Neuron (in vitro differentiated cells): Measurements from ENCODE around the gene MYL5.

Experiments used
- H2AFZ ChIP-seq: one replicate; pipeline ENCODE4 v1.6.1; 2013; ENCODE audit warnings: low read depth, mild to moderate bottlenecking, inconsistent platforms, low read length, moderate library complexity
- H3K27me3 ChIP-seq: one replicate; pipeline ENCODE4 v1.6.1; 2013; ENCODE audit warnings: low read length; ENCODE audit not compliant: insufficient read depth
- H3K36me3 ChIP-seq: one replicate; pipeline ENCODE4 v1.6.1; 2013; ENCODE audit warnings: low read length; ENCODE audit not compliant: insufficient read depth
- H3K4me1 ChIP-seq: one replicate; pipeline ENCODE4 v1.6.1; 2013; ENCODE audit warnings: low read length; ENCODE audit not compliant: insufficient read depth
- H3K4me3 ChIP-seq: 2 replicates; pipeline ENCODE4 v1.5.1; 2013; ENCODE audit warnings: mild to moderate bottlenecking, low read length, moderate library complexity
- H3K9me3 ChIP-seq: one replicate; pipeline ENCODE4 v1.6.1; 2013; ENCODE audit warnings: low read length

The MYL5 gene

GRCh38 chr4:677431-678293 is 3.3 kb downstream of the MYL5 start:
- Histone ChIP-seq H2AFZ (no peak overlapping the region), H3K9me3 (no peaks in the 10 kb centered on the region), H3K36me3 (no peaks in the 10 kb centered on the region), H3K27me3 (no peaks in the 10 kb centered on the region), H3K4me3 (no peak overlapping the region), H3K4me1 (peaks cover 10% of the 10 kb centered on the region)

- no peak overlapping the region for H2AFZ ChIP-seq
- peaks cover 5% of the 10 kb centered on the region for H3K4me1 ChIP-seq
- no peaks in the 10 kb centered on the region for H3K27me3 ChIP-seq
- H3K4me3 ChIP-seq, result no peak overlapping the region
- H3K9me3 ChIP-seq, result no peaks in the 10 kb centered on the region
- H3K36me3 ChIP-seq, result no peaks in the 10 kb centered on the region
Observed at GRCh38 chr4:678331-679103, 4.2 kb downstream of the MYL5 start.

DNA sequence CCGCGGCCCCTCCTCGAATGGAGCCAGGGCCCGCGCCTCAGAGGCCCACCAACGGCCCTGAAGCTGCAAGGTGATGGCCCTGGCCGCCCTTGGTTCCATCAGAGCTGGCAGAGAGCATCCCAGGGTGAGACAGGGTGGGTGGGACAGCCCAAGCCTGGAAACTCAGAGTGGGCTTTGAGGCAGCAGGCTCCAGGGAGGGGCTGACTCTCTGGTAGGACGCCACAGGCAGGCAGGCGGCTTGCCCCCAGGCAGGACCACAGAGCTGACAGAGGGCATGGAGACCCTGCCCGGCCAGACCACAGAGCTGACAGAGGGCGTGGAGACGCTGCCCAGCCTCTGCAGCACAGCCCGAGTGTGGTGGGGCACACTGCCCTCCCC is 4.8 kb downstream of the MYL5 start:
- H3K36me3 ChIP-seq, result no peaks in the 10 kb centered on the region

GRCh38 chr4:679629-680028 is 5.3 kb downstream of the MYL5 start:
- Histone ChIP-seq H3K36me3 (no peaks in the 10 kb centered on the region), H3K4me3 (no peak overlapping the region), H3K9me3 (no peaks in the 10 kb centered on the region), H3K4me1 (peaks cover 8% of the 10 kb centered on the region), H3K27me3 (no peaks in the 10 kb centered on the region), H2AFZ (no peak overlapping the region)

More for the DNA sequence above, 4.8 kb downstream of the MYL5 start:
- H3K9me3 ChIP-seq, result no peaks in the 10 kb centered on the region
- peaks cover 8% of the 10 kb centered on the region for H3K4me1 ChIP-seq
- no peak overlapping the region for H3K4me3 ChIP-seq
- H2AFZ ChIP-seq, result no peak overlapping the region
- no peaks in the 10 kb centered on the region for H3K27me3 ChIP-seq

DNA sequence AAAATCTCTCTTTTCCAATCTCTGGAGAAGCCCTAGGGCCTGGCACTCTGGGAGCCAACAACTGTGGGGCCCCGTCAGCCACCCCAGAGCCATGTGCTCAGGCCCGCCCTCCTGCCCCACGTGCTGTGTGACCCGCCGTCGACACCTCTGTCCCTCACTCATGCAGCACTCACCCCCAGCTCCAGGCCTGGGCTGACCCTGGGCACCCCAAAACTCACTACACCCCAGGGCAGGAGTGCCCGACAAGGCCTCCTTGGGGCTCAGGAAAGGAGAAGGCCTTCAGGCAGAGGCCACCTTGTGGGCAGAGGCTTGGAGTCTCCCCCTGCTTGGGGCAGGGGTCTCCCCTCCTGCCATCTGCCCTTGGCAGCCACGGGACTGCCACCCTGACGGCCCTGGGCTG is 5.7 kb downstream of the MYL5 start:
- H3K4me1 ChIP-seq, result peaks cover 7% of the 10 kb centered on the region
- H3K27me3 ChIP-seq, result no peaks in the 10 kb centered on the region
- no peaks in the 10 kb centered on the region for H3K9me3 ChIP-seq
- H2AFZ ChIP-seq, result no peak overlapping the region
- no peak overlapping the region for H3K4me3 ChIP-seq
- H3K36me3 ChIP-seq, result no peaks in the 10 kb centered on the region

DNA sequence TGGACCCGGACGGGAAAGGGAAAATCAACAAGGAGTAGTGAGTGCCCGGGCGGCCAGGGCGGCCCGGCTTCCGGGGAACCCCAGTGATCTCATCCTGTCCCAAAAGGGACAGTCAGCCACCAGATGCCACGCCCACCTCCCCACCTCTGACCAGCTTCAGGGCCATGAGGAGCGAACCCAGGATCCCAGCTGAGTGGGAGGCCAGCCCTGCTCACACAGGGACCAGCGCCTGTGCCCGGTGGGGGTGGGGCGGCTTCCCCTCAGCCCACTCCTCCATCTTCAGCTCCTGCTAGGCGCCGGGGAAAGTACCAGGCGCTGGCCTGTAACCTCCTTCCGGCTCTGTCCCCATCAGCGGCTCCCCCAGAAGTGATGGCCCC is 6.2 kb downstream of the MYL5 start:
- H3K9me3 ChIP-seq, result no peaks in the 10 kb centered on the region
- H3K4me3 ChIP-seq, result peak overlapping the region; percentile 32
- H3K4me1 ChIP-seq, result peaks cover 4% of the 10 kb centered on the region
- no peaks in the 10 kb centered on the region for H3K36me3 ChIP-seq
- no peak overlapping the region for H2AFZ ChIP-seq
- no peaks in the 10 kb centered on the region for H3K27me3 ChIP-seq

- Histone ChIP-seq H3K4me1 (peaks cover 4% of the 10 kb centered on the region), H2AFZ (no peak overlapping the region), H3K4me3 (peak overlapping the region; percentile 32), H3K36me3 (no peaks in the 10 kb centered on the region), H3K9me3 (no peaks in the 10 kb centered on the region), H3K27me3 (no peaks in the 10 kb centered on the region)
Observed at GRCh38 chr4:680928-681645, 6.7 kb downstream of the MYL5 start.

GRCh38 chr4:681736-682451 is 7.6 kb downstream of the MYL5 start:
- Histone ChIP-seq H3K9me3 (no peaks in the 10 kb centered on the region), H2AFZ (no peak overlapping the region), H3K36me3 (no peaks in the 10 kb centered on the region), H3K4me1 (peaks cover 4% of the 10 kb centered on the region), H3K27me3 (no peaks in the 10 kb centered on the region), H3K4me3 (no peak overlapping the region)

DNA sequence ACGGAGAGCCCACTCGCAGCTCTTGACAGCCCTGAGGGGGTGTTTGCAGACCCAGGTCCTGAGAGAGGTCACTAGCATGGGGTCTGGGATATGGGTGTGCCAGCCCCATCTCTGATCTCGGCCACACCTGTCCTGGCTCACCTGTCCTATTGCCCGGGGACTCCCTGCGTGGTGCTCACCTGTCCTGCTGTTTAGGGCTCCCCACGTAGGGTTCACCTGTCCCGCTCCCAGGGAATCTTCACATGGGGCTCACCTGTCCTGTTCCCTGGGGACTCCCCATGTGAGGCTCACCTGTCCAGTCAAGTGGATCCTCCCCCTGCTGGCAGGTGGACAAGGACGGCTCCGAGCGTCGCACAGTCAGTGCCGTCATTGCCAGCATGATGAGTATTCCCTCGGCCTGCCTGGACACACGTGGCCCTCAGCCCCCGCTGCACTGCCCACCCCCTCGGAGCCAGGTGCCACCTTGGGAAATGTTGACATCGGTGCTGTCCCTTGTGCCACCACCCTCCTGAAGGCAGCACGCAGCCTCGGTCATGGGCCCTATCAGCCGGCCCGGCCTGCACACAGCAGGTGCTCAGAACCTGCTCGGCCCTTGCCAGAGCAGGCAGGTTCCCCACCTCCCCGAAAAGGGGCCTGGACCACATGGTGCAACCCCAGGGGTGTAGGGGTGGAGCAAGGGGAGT is 8.3 kb downstream of the MYL5 start:
- no peak overlapping the region for H3K4me3 ChIP-seq
- peaks cover 4% of the 10 kb centered on the region for H3K4me1 ChIP-seq
- no peaks in the 10 kb centered on the region for H3K27me3 ChIP-seq
- no peaks in the 10 kb centered on the region for H3K36me3 ChIP-seq
- no peaks in the 10 kb centered on the region for H3K9me3 ChIP-seq
- H2AFZ ChIP-seq, result no peak overlapping the region

GRCh38 chr4:683247-683897 is 9.0 kb downstream of the MYL5 start:
- H3K9me3 ChIP-seq, result no peaks in the 10 kb centered on the region
- no peaks in the 10 kb centered on the region for H3K27me3 ChIP-seq
- no peak overlapping the region for H3K4me3 ChIP-seq
- H3K36me3 ChIP-seq, result no peaks in the 10 kb centered on the region
- peaks cover 4% of the 10 kb centered on the region for H3K4me1 ChIP-seq
- H2AFZ ChIP-seq, result no peak overlapping the region

DNA sequence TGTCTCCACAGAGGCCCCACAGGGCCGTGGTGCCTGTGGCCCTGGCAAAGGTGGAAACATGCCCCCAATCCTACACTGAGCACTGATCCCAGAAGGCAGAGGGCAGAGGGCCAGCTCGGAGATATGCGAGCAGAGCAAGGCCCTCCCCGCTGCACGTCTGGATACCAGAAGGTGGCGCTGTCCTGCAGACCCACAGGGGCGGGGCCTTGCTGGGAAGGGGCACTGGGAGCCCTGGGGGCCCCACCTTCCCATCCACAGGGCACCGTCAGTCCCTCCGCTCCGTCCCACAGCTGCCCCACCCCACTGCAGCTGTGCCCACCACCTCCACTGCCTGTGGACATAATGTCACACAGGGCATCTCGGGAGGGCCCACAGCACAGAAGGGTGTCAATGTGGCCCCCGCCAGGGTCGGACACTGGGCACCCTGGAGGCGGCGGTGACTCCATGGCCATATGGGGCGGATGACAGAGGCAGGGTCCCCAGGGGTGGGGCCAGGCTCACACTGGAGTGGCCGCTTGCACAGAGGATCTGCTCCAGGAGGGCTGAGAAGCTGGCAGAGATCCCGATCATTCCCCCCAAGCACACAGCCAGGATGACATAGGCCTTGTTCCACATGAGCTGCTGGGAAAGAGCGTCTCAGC is 9.8 kb downstream of the MYL5 start:
- H3K4me1 ChIP-seq, result peaks cover 4% of the 10 kb centered on the region
- H3K27me3 ChIP-seq, result no peaks in the 10 kb centered on the region
- no peaks in the 10 kb centered on the region for H3K9me3 ChIP-seq
- H3K36me3 ChIP-seq, result no peaks in the 10 kb centered on the region
- H3K4me3 ChIP-seq, result no peak overlapping the region
- no peak overlapping the region for H2AFZ ChIP-seq
